ENCODE results near the gene VANGL1.

VANGL1 gene

DNA sequence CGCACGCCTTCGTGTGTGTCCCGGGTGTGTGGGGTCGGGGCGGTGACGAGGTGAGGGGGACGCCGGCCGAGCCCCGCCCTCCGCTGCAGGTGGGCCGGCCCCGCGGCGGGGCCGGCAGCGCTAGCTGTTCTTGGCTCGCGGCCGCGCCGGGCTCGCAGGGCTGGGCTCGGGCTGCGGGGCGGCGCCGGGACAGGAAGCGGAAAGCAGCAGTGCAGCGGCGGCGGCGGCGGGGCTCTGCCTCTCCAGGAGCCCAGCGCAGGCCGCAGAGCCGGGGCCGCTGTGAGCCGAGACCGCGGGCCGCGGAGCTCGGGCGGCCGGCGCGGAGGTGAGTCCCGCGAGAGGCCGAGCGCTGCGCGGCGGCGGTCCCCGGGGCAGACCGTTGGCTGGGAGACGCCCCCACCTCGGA is at the start of gene VANGL1:
Gene VANGL1 (plus strand): TSS at position 209 of the 406 bp plus-strand sequence. CDS start 9,444 bp downstream, outside the sequence.
- peaks cover 15% of the 10 kb centered on the region for H3K27me3 Mint-ChIP-seq

GRCh38 chr1:115592264-115592663 is 49.5 kb upstream of the VANGL1 start:
- Mint-ChIP-seq H3K4me1 (no peaks in the 10 kb centered on the region), H3K36me3 (no peaks in the 10 kb centered on the region), H3K9me3 (peaks cover 2% of the 10 kb centered on the region), H3K27me3 (peaks cover 2% of the 10 kb centered on the region), H3K27ac (no peak overlapping the region), H3K4me3 (no peak overlapping the region)
- DNase-seq (ENCODE audit: low spot score in 2 of 2) (no peak), ATAC-seq (ENCODE audit: low read depth) (no peak)

More for the DNA sequence above, at the start of gene VANGL1:
- H3K9me3 Mint-ChIP-seq, result peaks cover 8% of the 10 kb centered on the region
- peaks cover 4% of the 10 kb centered on the region for H3K36me3 Mint-ChIP-seq
- peak within 1 kb of the TSS; percentile 78 for H3K4me3 Mint-ChIP-seq
- ATAC-seq (ENCODE audit: low read depth) (peak; percentile 57), DNase-seq (ENCODE audit: low spot score in 2 of 2) (no peak)
- no peak within 1 kb of the TSS for H3K27ac Mint-ChIP-seq
- peaks cover 7% of the 10 kb centered on the region for H3K4me1 Mint-ChIP-seq

DNA sequence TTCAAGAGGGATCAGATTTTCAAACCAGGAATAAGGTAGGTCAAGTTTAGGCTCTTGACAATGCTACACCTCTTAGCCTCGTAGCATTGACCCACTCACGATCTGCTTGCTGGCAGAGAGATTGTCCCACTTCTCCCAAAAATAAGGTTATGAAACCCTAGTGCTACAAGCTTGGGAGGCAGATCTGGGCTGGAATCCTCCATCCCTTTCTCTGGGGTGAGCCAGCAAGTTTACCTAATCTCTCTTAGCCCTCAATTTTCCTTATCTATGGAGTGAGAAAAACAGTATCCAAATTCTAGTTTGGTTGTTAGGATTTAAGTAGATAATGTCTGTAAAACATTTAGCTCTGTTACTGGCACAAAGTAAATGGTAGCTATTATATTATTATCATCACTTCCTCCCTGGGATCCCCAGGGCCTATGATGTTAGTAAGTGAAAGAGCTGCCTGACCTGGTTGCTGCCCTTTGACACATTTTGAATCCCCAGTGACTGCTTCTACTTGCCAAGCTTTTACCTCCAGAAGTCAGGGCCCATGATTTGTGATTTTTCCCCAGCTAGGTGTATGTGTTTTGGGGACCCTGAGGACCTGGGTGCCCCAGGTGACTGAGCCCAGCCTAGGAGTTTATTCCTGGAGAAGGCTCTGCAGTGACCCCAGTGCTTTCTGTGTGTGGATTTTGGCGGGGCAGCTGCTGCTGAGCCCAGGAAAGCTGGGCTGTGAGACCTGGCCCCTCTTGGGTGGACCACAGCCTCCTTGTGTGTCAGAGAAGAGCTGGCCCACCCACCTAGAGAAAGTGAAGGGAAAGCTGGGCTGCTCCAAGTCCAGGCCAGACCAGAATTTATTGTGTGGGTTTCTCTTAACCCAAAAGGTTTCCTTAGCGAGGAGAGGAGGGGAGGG is 48.2 kb upstream of the VANGL1 start:
- Mint-ChIP-seq H3K4me3 (no peak overlapping the region), H3K36me3 (no peaks in the 10 kb centered on the region), H3K27me3 (peaks cover 7% of the 10 kb centered on the region), H3K27ac (no peak overlapping the region), H3K9me3 (no peaks in the 10 kb centered on the region), H3K4me1 (no peaks in the 10 kb centered on the region)
- ATAC-seq (ENCODE audit: low read depth) (no peak), DNase-seq (ENCODE audit: low spot score in 2 of 2) (no peak)

GRCh38 chr1:115594600-115594999 is 47.2 kb upstream of the VANGL1 start:
- no peaks in the 10 kb centered on the region for H3K36me3 Mint-ChIP-seq
- ATAC-seq (ENCODE audit: low read depth) (no peak), DNase-seq (ENCODE audit: low spot score in 2 of 2) (no peak)
- H3K27ac Mint-ChIP-seq, result no peak overlapping the region
- H3K4me3 Mint-ChIP-seq, result no peak overlapping the region
- no peaks in the 10 kb centered on the region for H3K9me3 Mint-ChIP-seq
- peaks cover 8% of the 10 kb centered on the region for H3K27me3 Mint-ChIP-seq
- H3K4me1 Mint-ChIP-seq, result no peaks in the 10 kb centered on the region

GRCh38 chr1:115595279-115596079 is 46.3 kb upstream of the VANGL1 start:
- H3K4me1 Mint-ChIP-seq, result no peaks in the 10 kb centered on the region
- ATAC-seq (ENCODE audit: low read depth), result no peak

DNA sequence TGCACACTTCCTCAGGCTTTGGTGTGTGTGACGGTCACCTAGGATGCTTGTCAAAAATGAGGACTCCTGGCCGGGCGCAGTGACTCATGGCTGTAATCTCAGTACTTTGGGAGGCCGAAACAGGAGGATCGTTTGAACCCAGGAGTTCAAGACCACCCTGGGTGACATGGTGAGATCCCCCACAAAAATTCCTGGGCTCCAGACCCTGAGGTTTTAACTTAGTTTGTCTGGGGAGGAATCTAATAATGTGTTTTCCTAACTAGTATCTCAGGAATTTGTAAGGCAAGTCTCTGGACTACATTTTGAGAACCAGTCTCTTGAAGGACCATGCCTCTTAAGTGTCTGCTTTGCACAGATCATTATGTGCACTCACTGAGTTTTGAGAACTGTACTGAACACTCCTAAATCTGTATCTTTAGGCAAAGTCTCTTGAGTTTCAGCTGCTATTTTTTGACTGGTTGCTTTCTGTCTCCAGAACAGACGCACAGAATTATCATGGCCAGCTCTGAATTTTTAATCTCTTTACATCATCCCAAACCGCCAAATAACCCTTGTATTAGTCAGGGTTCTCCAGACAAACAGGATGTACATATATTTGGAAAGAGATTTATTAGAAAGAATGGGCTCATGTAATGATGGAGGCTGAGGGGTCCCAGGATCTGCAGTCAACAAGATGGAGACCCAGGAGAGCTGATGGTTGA is 45.5 kb upstream of the VANGL1 start:
- Mint-ChIP-seq H3K36me3 (peaks cover under 1% of the 10 kb centered on the region), H3K27ac (no peak overlapping the region), H3K9me3 (no peaks in the 10 kb centered on the region), H3K27me3 (peaks cover 8% of the 10 kb centered on the region), H3K4me1 (no peaks in the 10 kb centered on the region), H3K4me3 (no peak overlapping the region)
- ATAC-seq (ENCODE audit: low read depth), result no peak
- no peak for DNase-seq (ENCODE audit: low spot score in 2 of 2)

More at GRCh38 chr1:115595279-115596079, 46.3 kb upstream of the VANGL1 start:
- peak in 1 of 2 donors; percentile 25 for DNase-seq (ENCODE audit: low spot score in 2 of 2)
- H3K9me3 Mint-ChIP-seq, result no peaks in the 10 kb centered on the region
- no peaks in the 10 kb centered on the region for H3K36me3 Mint-ChIP-seq
- no peak overlapping the region for H3K27ac Mint-ChIP-seq
- no peak overlapping the region for H3K4me3 Mint-ChIP-seq
- H3K27me3 Mint-ChIP-seq, result peaks cover 8% of the 10 kb centered on the region

DNA sequence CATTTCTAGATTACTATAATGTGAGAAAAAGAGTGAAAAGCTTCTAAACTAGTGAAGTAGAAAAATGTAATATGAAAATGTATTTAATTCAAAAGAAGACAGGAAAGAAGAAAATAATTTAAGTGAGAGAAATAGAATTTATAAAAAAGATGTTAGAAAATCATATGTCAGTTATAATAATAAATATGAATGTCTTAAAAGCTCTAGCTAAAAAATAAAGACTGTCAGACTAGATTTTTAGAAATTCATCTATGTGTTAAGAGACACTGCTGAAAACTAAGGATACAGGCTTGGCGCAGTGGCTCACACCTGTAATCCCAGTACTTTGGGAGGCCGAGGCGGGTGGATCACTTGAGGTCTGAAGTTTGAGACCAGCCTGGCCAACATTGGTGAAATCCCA is 37.3 kb upstream of the VANGL1 start:
- H3K4me1 Mint-ChIP-seq, result no peaks in the 10 kb centered on the region
- peaks cover 4% of the 10 kb centered on the region for H3K9me3 Mint-ChIP-seq
- no peak for ATAC-seq (ENCODE audit: low read depth)
- peaks cover 4% of the 10 kb centered on the region for H3K27me3 Mint-ChIP-seq
- no peak overlapping the region for H3K27ac Mint-ChIP-seq
- H3K4me3 Mint-ChIP-seq, result no peak overlapping the region
- no peak for DNase-seq (ENCODE audit: low spot score in 2 of 2)
- peaks cover 4% of the 10 kb centered on the region for H3K36me3 Mint-ChIP-seq

DNA sequence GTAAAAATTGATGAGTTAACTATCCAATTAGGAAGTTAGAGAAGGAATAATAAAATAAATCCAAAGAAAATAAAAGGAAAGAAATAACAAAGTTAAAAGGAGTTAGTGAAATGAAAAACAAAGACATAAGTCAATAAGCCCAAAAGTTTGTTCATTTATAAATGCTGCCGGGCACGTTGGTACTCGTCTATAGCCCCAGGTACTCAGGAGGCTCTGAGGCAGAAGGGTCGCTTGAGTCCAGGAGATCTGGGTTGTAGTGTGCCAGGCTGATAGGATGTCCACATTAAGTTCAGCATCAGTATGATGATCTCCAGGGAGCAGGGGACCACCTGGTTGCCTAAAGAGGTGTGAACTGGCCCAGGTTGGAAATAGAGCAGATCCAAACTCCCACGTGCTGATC is 35.5 kb upstream of the VANGL1 start:
- ATAC-seq (ENCODE audit: low read depth) (no peak), DNase-seq (ENCODE audit: low spot score in 2 of 2) (no peak)
- Mint-ChIP-seq H3K9me3 (peaks cover 4% of the 10 kb centered on the region), H3K27me3 (peaks cover 4% of the 10 kb centered on the region), H3K27ac (no peak overlapping the region), H3K36me3 (peaks cover 2% of the 10 kb centered on the region), H3K4me3 (no peak overlapping the region), H3K4me1 (no peaks in the 10 kb centered on the region)

- H3K9me3 Mint-ChIP-seq, result peaks cover 6% of the 10 kb centered on the region
- peaks cover 15% of the 10 kb centered on the region for H3K27me3 Mint-ChIP-seq
- no peak for DNase-seq (ENCODE audit: low spot score in 2 of 2)
- H3K27ac Mint-ChIP-seq, result no peak overlapping the region
- H3K4me1 Mint-ChIP-seq, result no peaks in the 10 kb centered on the region
- no peaks in the 10 kb centered on the region for H3K36me3 Mint-ChIP-seq
- ATAC-seq (ENCODE audit: low read depth), result no peak
- no peak overlapping the region for H3K4me3 Mint-ChIP-seq
Measured at GRCh38 chr1:115609021-115609420, 32.7 kb upstream of the VANGL1 start.

- peaks cover 4% of the 10 kb centered on the region for H3K9me3 Mint-ChIP-seq
- no peak overlapping the region for H3K4me3 Mint-ChIP-seq
- no peaks in the 10 kb centered on the region for H3K4me1 Mint-ChIP-seq
- ATAC-seq (ENCODE audit: low read depth) (no peak), DNase-seq (ENCODE audit: low spot score in 2 of 2) (no peak)
- H3K27ac Mint-ChIP-seq, result no peak overlapping the region
- H3K36me3 Mint-ChIP-seq, result no peaks in the 10 kb centered on the region
- H3K27me3 Mint-ChIP-seq, result peaks cover 13% of the 10 kb centered on the region
Measured at GRCh38 chr1:115613767-115614166, 28.0 kb upstream of the VANGL1 start.

GRCh38 chr1:115620453-115620852 is 21.3 kb upstream of the VANGL1 start:
- Mint-ChIP-seq H3K27me3 (no peaks in the 10 kb centered on the region), H3K4me1 (no peaks in the 10 kb centered on the region), H3K9me3 (peaks cover 19% of the 10 kb centered on the region), H3K4me3 (no peak overlapping the region), H3K27ac (no peak overlapping the region), H3K36me3 (peaks cover 1% of the 10 kb centered on the region)
- ATAC-seq (ENCODE audit: low read depth) (no peak), DNase-seq (ENCODE audit: low spot score in 2 of 2) (no peak)

DNA sequence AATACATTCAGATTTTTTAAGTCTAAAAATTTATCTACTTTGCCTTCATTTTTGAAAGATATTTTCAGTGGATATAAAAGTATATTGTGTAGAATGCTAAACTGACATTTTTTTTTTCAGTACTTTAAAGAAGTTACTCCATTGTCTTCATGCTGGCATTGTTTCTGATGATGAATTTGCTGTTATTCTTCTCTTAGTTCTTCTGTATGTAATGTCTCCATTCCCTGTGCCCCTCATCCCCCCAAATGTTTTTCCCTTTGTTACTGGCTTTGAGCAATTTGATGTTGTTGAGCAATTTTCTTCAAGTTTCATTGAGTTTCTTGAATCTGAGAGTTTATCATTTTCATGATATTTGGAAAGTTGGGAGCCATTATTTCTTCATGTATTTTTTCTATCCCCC is 20.8 kb upstream of the VANGL1 start:
- no peaks in the 10 kb centered on the region for H3K4me1 Mint-ChIP-seq
- no peaks in the 10 kb centered on the region for H3K27me3 Mint-ChIP-seq
- H3K9me3 Mint-ChIP-seq, result peaks cover 19% of the 10 kb centered on the region
- H3K27ac Mint-ChIP-seq, result no peak overlapping the region
- peaks cover 1% of the 10 kb centered on the region for H3K36me3 Mint-ChIP-seq
- no peak for ATAC-seq (ENCODE audit: low read depth)
- H3K4me3 Mint-ChIP-seq, result no peak overlapping the region
- DNase-seq (ENCODE audit: low spot score in 2 of 2), result no peak

- no peak overlapping the region for H3K27ac Mint-ChIP-seq
- H3K36me3 Mint-ChIP-seq, result peaks cover 1% of the 10 kb centered on the region
- DNase-seq (ENCODE audit: low spot score in 2 of 2) (no peak), ATAC-seq (ENCODE audit: low read depth) (no peak)
- H3K27me3 Mint-ChIP-seq, result peaks cover 8% of the 10 kb centered on the region
- H3K9me3 Mint-ChIP-seq, result peaks cover 15% of the 10 kb centered on the region
- H3K4me3 Mint-ChIP-seq, result no peak overlapping the region
- no peaks in the 10 kb centered on the region for H3K4me1 Mint-ChIP-seq
Measured at GRCh38 chr1:115624859-115625258, 16.9 kb upstream of the VANGL1 start.

DNA sequence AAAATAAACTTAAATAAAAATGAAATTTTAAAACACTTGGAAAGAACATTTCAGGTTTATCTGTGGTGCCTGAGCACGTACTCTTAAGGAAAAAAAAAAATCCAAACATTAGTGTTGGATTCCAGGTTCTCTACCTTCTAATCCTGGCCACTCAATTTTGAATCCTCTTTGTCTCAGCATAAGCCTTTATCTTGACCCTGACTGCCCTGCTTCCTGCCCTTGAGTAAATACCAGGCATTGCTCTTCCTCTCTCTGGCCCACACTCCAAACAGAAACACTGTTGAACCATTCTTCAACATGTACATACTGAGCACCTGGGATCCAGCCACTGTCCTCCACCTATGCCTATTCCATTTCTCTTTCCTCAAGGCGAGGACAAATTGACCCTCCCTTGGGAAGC is 11.4 kb upstream of the VANGL1 start:
- Mint-ChIP-seq H3K9me3 (peaks cover 5% of the 10 kb centered on the region), H3K4me3 (no peak overlapping the region), H3K36me3 (no peaks in the 10 kb centered on the region), H3K4me1 (no peaks in the 10 kb centered on the region), H3K27me3 (peaks cover 11% of the 10 kb centered on the region), H3K27ac (no peak overlapping the region)
- ATAC-seq (ENCODE audit: low read depth), result no peak
- no peak for DNase-seq (ENCODE audit: low spot score in 2 of 2)

Measured in memory B cell (primary cell).